Caki2 (cell line): ENCODE data around the gene WAS. TPM values are rescaled to one million over a fixed set of nuclear protein-coding genes. Genes with fewer than 3 reads are reported as not detected.
"Not testable (repeated sequence)": the region's sequence is repeated elsewhere in the genome, so short reads cannot be mapped to it uniquely, and the experiment has no call there.

Experiments
- DNase-seq: peaks from one replicate; pipeline ENCODE4 v3.0.0-alpha.2; 2015; ENCODE audit warnings: low read depth
- in situ Hi-C: cut with HindIII; loops from 2 replicates; pipeline ENCODE4 v1.10.0; 2016; ENCODE audit warnings: low sequenced_read_pairs, low pct_unique_long_range_greater_than_20kb, mixed read lengths
- total RNA-seq: library from RNA; depleted of rRNA; stranded (reverse); fragments of >200 nt; shearing (Covaris generic); gene quantifications from 2 replicates; pipeline ENCODE4 v1.2.3, GENCODE V29; 2014; ENCODE audit warnings: low replicate concordance

Gene WAS
- total RNA-seq, 1 experiment from 2014 or later, result not detected

GRCh38 chrX:48680925-48681324, 2.7 kb upstream of the WAS start:
- DNase-seq, result not testable (repeated sequence)

DNA sequence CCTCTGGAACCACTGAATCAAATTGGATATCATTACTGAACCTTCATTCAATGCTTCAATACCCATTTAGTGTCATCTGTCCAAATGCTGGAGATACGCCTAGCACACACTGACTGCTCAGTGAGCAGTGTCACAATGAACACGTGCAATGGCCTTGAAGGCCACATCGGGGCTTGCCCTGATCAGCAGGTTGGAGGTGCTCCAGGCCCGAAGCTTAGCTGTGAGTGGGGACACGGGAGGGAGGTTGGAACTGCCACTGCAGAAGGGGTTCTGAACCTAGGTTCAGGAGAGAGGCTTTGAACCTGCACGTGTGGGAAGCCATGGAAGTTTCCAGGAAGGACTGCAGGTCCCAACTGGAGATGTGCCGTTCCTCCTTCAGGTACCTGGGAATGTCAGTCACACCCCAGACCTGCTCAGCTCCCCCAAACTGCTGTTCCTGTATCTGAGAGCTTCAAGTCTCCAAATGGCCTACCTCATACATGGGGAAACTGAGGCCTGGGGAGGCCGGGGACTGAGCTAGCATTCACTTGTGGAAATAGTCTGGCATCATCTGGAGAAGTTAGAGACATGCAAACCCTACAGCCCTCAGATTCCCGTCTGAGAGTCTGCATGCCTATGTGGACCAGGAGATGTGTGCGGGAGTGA, 1.9 kb upstream of the WAS start:
- no peak for DNase-seq
- in situ Hi-C loops, result no loop called here

More at GRCh38 chrX:48680925-48681324, 2.7 kb upstream of the WAS start:
- in situ Hi-C loops, result not testable (repeated sequence)

DNA sequence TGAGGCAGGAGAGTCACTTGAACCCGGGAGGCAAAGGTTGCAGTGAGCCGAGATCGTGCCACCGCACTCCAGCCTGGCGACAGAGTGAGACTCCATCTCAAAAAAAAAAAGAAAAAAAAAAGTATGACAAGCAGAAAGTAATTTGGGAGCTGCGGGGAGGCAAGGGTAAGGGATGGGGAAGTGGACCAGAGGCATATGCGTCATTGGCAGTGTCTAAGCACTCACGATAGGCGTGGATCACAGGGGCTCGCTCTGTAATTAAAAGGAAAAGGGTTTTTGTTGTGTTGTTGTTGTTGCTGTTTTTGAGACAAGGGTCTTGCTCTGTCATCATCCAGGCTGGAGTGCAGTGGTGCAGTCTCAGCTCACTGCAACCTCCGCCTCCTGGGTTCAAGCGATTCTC, 804 bp upstream of the WAS start:
- in situ Hi-C loops, DNase-seq: not testable (repeated sequence)

GRCh38 chrX:48684134-48684533, 535 bp downstream of the WAS start:
- no peak for DNase-seq

GRCh38 chrX:48685416-48685815, 1.8 kb downstream of the WAS start:
- in situ Hi-C loops, result no loop called here

More at GRCh38 chrX:48684134-48684533, 535 bp downstream of the WAS start:
- in situ Hi-C loops, result no loop called here

DNA sequence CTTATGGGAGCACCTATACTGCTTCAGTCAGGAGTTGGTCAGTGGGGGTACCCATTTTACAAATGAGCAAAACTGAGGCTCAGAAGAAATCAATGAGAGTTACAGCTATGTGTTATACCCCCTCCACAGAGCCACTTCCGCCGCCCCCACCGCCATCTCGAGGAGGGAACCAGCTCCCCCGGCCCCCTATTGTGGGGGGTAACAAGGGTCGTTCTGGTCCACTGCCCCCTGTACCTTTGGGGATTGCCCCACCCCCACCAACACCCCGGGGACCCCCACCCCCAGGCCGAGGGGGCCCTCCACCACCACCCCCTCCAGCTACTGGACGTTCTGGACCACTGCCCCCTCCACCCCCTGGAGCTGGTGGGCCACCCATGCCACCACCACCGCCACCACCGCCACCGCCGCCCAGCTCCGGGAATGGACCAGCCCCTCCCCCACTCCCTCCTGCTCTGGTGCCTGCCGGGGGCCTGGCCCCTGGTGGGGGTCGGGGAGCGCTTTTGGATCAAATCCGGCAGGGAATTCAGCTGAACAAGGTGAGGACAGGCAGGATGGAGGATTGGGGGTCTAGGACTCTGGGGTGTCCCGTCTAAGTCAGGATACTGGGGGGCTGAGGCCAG, 5.0 kb downstream of the WAS start:
- no peak for DNase-seq
- in situ Hi-C loops, result no loop called here

More at GRCh38 chrX:48685416-48685815, 1.8 kb downstream of the WAS start:
- no peak for DNase-seq

- in situ Hi-C loops, result no loop called here
- no peak for DNase-seq
These were observed 5.8 kb downstream of the WAS start for GRCh38 chrX:48689208-48689920.

DNA sequence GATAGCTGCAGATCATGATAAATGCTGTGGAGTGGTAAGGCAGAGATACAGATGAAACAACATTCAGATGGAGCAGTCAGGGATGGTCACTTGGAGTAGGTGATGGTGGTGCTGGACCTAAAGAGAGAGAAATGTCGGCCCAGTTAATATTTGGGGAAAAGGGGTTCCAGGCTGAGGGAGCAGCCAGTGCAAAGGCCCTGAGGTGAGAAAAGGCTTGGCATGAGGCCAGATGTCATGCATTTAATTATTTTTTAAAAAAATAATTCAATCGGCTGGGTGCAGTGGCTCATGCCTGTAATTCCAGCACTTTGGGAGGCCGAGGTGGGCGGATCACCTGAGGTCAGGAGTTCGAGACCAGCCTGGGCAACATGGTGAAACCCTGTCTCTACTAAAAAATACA, 8.1 kb downstream of the WAS start:
- DNase-seq, in situ Hi-C loops: not testable (repeated sequence)

GRCh38 chrX:48694776-48695533, 11.4 kb downstream of the WAS start:
- in situ Hi-C loops, result no loop called here
- DNase-seq, result no peak

- in situ Hi-C loops, result no loop called here
- peak; percentile 10 for DNase-seq
These were observed 11.9 kb downstream of the WAS start for GRCh38 chrX:48695534-48695896.

- DNase-seq, result no peak
- in situ Hi-C loops, result no loop called here
These were observed 12.3 kb downstream of the WAS start for GRCh38 chrX:48695925-48696300.

DNA sequence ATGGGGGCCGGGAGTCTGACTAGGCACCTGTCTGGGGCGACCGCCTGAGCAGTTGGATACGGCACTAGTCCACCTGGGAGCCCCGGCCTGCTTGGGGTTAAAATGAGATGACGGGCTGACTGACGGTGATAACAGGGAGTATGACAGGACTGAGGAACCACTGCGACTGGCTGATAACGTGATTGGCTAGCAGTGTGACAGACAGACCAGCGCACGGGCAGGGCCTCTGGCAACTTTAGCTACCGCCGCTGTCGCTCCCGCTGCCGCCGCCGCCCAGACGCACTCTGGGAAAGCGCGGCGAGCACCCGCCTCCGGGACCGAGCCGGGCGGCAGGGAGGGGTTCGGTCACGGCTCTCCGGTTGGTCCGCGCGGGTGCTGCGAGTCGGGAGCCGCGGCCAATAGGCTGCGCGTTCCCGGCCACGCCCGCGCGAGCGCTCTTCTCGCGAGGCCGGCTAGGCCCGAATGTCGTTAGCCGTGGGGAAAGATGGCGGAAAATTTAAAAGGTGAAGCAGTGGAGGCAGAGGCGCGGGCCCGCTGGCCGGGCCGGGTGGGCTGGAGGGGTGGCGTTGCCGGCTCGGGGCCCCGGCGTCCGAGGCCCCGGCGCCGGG, 12.8 kb downstream of the WAS start, which contains the start of gene SUV39H1:
Gene SUV39H1 (plus strand): TSS at position 434 of the 608 bp plus-strand sequence. CDS start 51 bp downstream, at position 485.
- in situ Hi-C loops, result no loop called here
- peak; percentile 88 for DNase-seq

- DNase-seq, result peak; percentile 34
- in situ Hi-C loops, result no loop called here
These were observed 13.5 kb downstream of the WAS start for GRCh38 chrX:48696909-48697727.

DNA sequence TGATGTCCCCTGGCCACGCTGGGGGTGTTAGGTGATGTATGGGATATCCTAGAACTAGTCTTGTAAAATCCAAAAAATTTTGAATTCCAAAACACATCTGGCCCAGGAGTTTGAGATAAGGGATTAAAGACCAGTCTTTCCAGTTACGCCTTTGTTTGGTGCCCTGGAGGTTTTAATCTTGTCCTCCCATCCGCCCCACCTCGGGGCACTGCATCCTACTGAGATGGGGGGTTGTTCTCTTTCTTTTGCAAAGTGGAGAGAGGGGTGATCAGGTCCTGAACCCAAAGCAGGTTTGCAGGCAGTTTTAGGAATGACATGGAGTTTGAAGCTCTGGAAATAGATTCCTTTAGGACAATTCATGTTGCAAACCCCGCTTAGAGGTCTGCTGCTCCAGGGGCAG, 14.7 kb downstream of the WAS start:
- in situ Hi-C loops, result no loop called here
- no peak for DNase-seq

DNA sequence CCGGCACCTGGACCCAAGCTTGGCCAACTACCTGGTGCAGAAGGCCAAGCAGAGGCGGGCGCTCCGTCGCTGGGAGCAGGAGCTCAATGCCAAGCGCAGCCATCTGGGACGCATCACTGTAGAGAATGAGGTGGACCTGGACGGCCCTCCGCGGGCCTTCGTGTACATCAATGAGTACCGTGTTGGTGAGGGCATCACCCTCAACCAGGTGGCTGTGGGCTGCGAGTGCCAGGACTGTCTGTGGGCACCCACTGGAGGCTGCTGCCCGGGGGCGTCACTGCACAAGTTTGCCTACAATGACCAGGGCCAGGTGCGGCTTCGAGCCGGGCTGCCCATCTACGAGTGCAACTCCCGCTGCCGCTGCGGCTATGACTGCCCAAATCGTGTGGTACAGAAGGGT, 16.6 kb downstream of the WAS start:
- in situ Hi-C loops, result no loop called here
- DNase-seq, result no peak

GRCh38 chrX:48700951-48701653, 17.5 kb downstream of the WAS start:
- in situ Hi-C loops, result no loop called here
- DNase-seq, result no peak

DNA sequence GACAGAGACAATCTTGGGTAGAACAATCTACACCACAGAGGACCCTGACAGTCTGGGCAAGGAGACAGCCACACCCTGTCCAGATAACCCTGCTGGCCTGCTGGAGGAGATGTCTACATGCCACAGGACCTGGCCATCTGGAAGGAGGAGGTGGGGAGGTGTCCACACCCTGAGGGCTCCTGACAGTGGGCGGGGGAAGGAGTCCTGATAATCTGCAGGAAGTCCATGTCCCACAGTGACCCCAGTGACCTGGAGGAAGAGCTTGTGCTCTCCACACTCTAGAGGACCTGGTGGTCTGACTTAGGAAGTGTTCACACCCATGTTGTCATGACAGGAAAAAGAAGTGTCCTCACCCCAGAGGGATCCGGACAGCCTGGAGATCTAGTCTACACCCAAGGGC, 18.4 kb downstream of the WAS start:
- no peak for DNase-seq
- in situ Hi-C loops, result no loop called here
